OCI-LY7 (cell line): ENCODE measurements around the gene SERPINA5. TPM values are rescaled to one million over a fixed set of nuclear protein-coding genes. Genes with fewer than 3 reads are reported as not detected.

Source experiments
- BruUV-seq: library from RNA; stranded (reverse); fragments of 400-500 nt; replicated peaks from 2 replicates; lab custom pipeline; 2021; lab: Mats Ljungman, UMichigan
- CTCF ChIA-PET: fragments of 300-600 bp; sonication (Branson Sonifier 250); formaldehyde crosslinking; loops from one replicate; lab custom pipeline; 2022; ENCODE audit warnings: antibody characterized with exemption; ENCODE audit not compliant: unreplicated experiment; lab: Charles Lee
- POLR2A ChIA-PET: fragments of 300-600 bp; sonication (Branson Sonifier 250); formaldehyde crosslinking; loops from one replicate; lab custom pipeline; 2022; ENCODE audit warnings: antibody characterized with exemption; lab: Charles Lee
- DNase-seq: peaks from one replicate; pipeline ENCODE4 v3.0.0-alpha.2; 2015; ENCODE audit warnings: low spot score
- H2AFZ ChIP-seq: fragments of 200-600 bp; sonication (generic), shearing (Covaris generic); 2 replicates; pipeline ENCODE4 v1.6.1; 2014; ENCODE audit warnings: mild to moderate bottlenecking, antibody characterized with exemption, low read length, moderate library complexity
- H3K27ac ChIP-seq: fragments of 200-600 bp; sonication (generic); 2 replicates; pipeline ENCODE4 v1.5.1; 2014; ENCODE audit warnings: mixed run types, low read depth, mild to moderate bottlenecking, moderate library complexity, low read length, inconsistent platforms; ENCODE audit not compliant: poor library complexity, severe bottlenecking
- H3K36me3 ChIP-seq: fragments of 200-600 bp; sonication (generic); 2 replicates; pipeline ENCODE4 v1.6.1; 2014; ENCODE audit warnings: mild to moderate bottlenecking, antibody characterized with exemption, low read length, moderate library complexity, mixed read lengths; ENCODE audit not compliant: insufficient read depth
- H3K4me1 ChIP-seq: fragments of 200-600 bp; sonication (generic); 2 replicates; pipeline ENCODE4 v1.5.1; 2014; ENCODE audit warnings: mild to moderate bottlenecking, low read length; ENCODE audit not compliant: insufficient read depth, poor library complexity, severe bottlenecking
- H3K4me2 ChIP-seq: fragments of 200-600 bp; sonication (generic); 2 replicates; pipeline ENCODE4 v1.6.1; 2014; ENCODE audit warnings: mild to moderate bottlenecking, low read length
- H3K4me3 ChIP-seq: fragments of 200-600 bp; sonication (generic); 2 replicates; pipeline ENCODE4 v1.5.1; 2014; ENCODE audit warnings: mild to moderate bottlenecking, low read depth, low read length; ENCODE audit not compliant: poor library complexity, severe bottlenecking
- H3K79me2 ChIP-seq: fragments of 200-600 bp; sonication (generic); 2 replicates; pipeline ENCODE4 v1.6.1; 2016; ENCODE audit warnings: low read depth, mild to moderate bottlenecking, low read length, moderate library complexity, mixed read lengths; ENCODE audit not compliant: insufficient read depth
- H3K9me2 ChIP-seq: fragments of 200-600 bp; sonication (generic); 2 replicates; pipeline ENCODE4 v1.6.1; 2016; ENCODE audit warnings: mild to moderate bottlenecking, low read length, mixed read lengths; ENCODE audit not compliant: insufficient read depth
- H3K9me3 ChIP-seq: fragments of 200-600 bp; sonication (generic); 2 replicates; pipeline ENCODE4 v1.6.1; 2014; ENCODE audit warnings: mild to moderate bottlenecking, mixed run types, low read length, mixed read lengths
- H4K20me1 ChIP-seq: fragments of 200-600 bp; sonication (generic); 2 replicates; pipeline ENCODE4 v1.6.1; 2014; ENCODE audit warnings: mild to moderate bottlenecking, antibody characterized with exemption, low read length, moderate library complexity, mixed read lengths; ENCODE audit not compliant: insufficient read depth
- EZH2phosphoT487 ChIP-seq: fragments of 200-600 bp; sonication (generic); IDR thresholded peaks from 2 replicates; pipeline ENCODE4 v1.6.1; 2018; ENCODE audit warnings: low read depth, borderline replicate concordance, mild to moderate bottlenecking, mixed run types, antibody characterized with exemption, low read length, moderate library complexity, mixed read lengths
- intact Hi-C: fragments of 100-400 bp; cut with micrococcal nuclease; formaldehyde crosslinking; loops from one replicate; pipeline ENCODE4 v1.10.0; 2022; ENCODE audit not compliant: unreplicated experiment
- total RNA-seq, 2 experiments: library from RNA; depleted of rRNA in 1 of 2; stranded (reverse); fragments of >200 nt in 1 of 2; shearing (Covaris generic) in 1 of 2; gene quantifications; 2 replicates each; pipeline ENCODE4 v1.2.3, GENCODE V29; 2014 to 2022
- TF ChIP-seq, protein P1 (sequence below): fragments of 200-600 bp; sonication (generic); conservative IDR thresholded peaks from 2 replicates; pipeline ENCODE4 v1.5.1; 2014; ENCODE audit warnings: mild to moderate bottlenecking, antibody characterized with exemption, low read length, moderate library complexity, mixed read lengths

The SERPINA5 gene
- total RNA-seq, 2 experiments from 2014 or later: not detected

DNA sequence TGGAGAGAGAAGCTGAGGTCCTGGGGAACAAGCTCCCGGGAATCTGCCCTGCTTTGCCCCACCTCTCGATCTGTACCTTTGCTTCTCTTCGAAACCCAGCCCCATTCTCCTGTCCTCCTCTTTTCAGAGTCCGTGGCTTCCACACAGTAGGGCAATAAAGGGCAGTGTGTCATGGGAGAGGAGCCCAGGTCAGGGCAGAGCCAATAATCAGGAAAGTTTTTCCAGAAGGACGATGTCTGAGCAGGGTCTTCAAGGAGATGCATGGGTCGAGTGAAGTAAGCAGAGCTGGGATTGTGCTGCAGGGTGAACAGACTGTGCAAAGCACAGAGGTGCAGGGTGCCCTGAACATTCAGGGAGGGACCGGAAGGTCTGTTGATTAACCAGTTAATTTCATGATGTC is 42.0 kb upstream of the SERPINA5 start:
- ChIA-PET CTCF (interaction anchor here (1.6 kb wide), 1 partner anchor 10 kb away, joined by 3 read pairs; no protein-coding TSS in a partner anchor), POLR2A (no interaction called here)
- no peak for TF ChIP-seq EZH2phosphoT487
- TF ChIP-seq, protein P1, sequence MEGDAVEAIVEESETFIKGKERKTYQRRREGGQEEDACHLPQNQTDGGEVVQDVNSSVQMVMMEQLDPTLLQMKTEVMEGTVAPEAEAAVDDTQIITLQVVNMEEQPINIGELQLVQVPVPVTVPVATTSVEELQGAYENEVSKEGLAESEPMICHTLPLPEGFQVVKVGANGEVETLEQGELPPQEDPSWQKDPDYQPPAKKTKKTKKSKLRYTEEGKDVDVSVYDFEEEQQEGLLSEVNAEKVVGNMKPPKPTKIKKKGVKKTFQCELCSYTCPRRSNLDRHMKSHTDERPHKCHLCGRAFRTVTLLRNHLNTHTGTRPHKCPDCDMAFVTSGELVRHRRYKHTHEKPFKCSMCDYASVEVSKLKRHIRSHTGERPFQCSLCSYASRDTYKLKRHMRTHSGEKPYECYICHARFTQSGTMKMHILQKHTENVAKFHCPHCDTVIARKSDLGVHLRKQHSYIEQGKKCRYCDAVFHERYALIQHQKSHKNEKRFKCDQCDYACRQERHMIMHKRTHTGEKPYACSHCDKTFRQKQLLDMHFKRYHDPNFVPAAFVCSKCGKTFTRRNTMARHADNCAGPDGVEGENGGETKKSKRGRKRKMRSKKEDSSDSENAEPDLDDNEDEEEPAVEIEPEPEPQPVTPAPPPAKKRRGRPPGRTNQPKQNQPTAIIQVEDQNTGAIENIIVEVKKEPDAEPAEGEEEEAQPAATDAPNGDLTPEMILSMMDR: no peak
- no peak for DNase-seq
- no TSS peak for BruUV-seq
- no peaks in the 10 kb centered on the region for H3K79me2 ChIP-seq
- intact Hi-C loops: no loop called here
- H3K27ac ChIP-seq: no peak overlapping the region
- H3K9me3 ChIP-seq: no peaks in the 10 kb centered on the region
- H3K36me3 ChIP-seq: no peaks in the 10 kb centered on the region
- no peaks in the 10 kb centered on the region for H3K4me1 ChIP-seq
- no peak overlapping the region for H2AFZ ChIP-seq
- H3K4me2 ChIP-seq: no peak overlapping the region
- no peaks in the 10 kb centered on the region for H4K20me1 ChIP-seq
- no peaks in the 10 kb centered on the region for H3K9me2 ChIP-seq
- no peak overlapping the region for H3K4me3 ChIP-seq

DNA sequence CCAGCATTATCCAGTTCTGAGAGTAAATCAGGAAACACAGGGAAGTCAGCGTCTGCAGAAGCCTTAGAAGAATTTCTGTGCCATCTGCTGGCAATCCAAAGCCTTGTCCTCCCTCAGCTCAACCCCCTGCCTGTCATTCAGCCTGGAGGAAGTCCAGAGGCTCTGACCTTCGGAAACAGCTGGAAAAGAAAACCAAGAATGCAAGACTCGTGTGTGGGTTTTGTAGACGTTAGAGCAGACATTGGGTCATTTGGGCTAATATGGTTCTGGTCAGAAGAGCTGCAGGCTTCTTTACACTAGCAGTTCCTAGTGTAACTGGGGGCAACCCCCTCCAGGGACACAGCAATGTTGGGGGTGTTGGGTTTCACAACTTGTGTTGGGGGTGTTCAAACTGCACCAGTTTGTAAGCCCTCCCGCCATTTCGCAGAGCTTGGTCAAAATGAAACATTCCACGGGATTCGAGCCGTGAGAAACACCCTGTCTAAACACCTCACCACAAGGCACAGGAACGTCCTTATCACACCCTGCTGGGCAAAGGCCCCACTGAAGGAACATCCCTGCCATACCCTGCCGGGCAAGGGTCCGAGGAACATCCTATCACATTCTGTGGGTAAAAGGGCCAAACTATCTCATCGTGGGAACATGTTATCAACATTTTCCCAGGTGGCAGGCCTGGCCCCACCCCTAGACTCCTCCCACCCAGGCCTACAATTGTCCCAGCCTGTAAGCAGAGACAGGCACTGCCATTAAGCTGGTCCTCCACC is 41.0 kb upstream of the SERPINA5 start:
- H3K4me2 ChIP-seq: no peak overlapping the region
- POLR2A ChIA-PET: no interaction called here
- no peak for TF ChIP-seq EZH2phosphoT487
- TF ChIP-seq, protein P1: no peak
- DNase-seq: no peak
- H3K27ac ChIP-seq: no peak overlapping the region
- H3K9me3 ChIP-seq: no peaks in the 10 kb centered on the region
- no peak overlapping the region for H2AFZ ChIP-seq
- H3K4me1 ChIP-seq: no peaks in the 10 kb centered on the region
- no peaks in the 10 kb centered on the region for H3K79me2 ChIP-seq
- intact Hi-C loops: no loop called here
- no peak overlapping the region for H3K4me3 ChIP-seq
- BruUV-seq: no TSS peak
- no peaks in the 10 kb centered on the region for H3K36me3 ChIP-seq
- H3K9me2 ChIP-seq: no peaks in the 10 kb centered on the region
- CTCF ChIA-PET: interaction anchor here (0.6 to 1.6 kb wide), 2 partner anchors 9 to 115 kb away, joined by 3 to 5 read pairs; no protein-coding TSS in a partner anchor
- H4K20me1 ChIP-seq: no peaks in the 10 kb centered on the region
